H1 (cell line): ENCODE results near the gene ANP32B. TPM values are rescaled to one million over a fixed set of nuclear protein-coding genes. Genes with fewer than 3 reads are reported as not detected.

Experiments used
- CTCF ChIA-PET: fragments of 300-600 bp; sonication (Branson Sonifier 250); formaldehyde crosslinking; loops from one replicate; lab custom pipeline; 2021; ENCODE audit not compliant: partially characterized antibody; lab: Charles Lee
- POLR2A ChIA-PET: fragments of 300-600 bp; sonication (Branson Sonifier 250); formaldehyde crosslinking; loops from one replicate; lab custom pipeline; 2021; ENCODE audit warnings: inconsistent platforms; ENCODE audit not compliant: partially characterized antibody; lab: Charles Lee
- DNase-seq, 2 experiments: peaks; one replicate each; pipeline versions ENCODE4 v3.0.0 to v3.0.0-alpha.2; 2010 to 2022; ENCODE audit warnings: low spot score in 2 of 2, low read depth in 1 of 2, mixed read lengths in 1 of 2
- FAIRE-seq: peaks from 2 replicates; lab custom pipeline; 2011; peaks lifted over from hg19 to GRCh38; lab: Jason Lieb, UNC
- H2AFZ ChIP-seq: 2 replicates; pipeline ENCODE4 v1.8.1; 2012; ENCODE audit warnings: low read length, inconsistent platforms
- H2AK5ac ChIP-seq: 2 replicates; pipeline ENCODE4 v1.6.1; 2013; ENCODE audit warnings: low read depth, low read length
- H2BK120ac ChIP-seq: replicated peaks from 2 replicates; pipeline ENCODE3; 2013; ENCODE audit warnings: low read depth, low read length, inconsistent platforms
- H2BK12ac ChIP-seq: 2 replicates; pipeline ENCODE4 v1.6.1; 2013; ENCODE audit warnings: low read depth, low read length
- H2BK15ac ChIP-seq: 2 replicates; pipeline ENCODE4 v1.6.1; 2013; ENCODE audit warnings: low read length
- H2BK20ac ChIP-seq: 2 replicates; pipeline ENCODE4 v1.6.1; 2013; ENCODE audit warnings: low read length
- H2BK5ac ChIP-seq: 2 replicates; pipeline ENCODE4 v1.6.1; 2013; ENCODE audit warnings: low read depth, low read length
- H3K14ac ChIP-seq: 2 replicates; pipeline ENCODE4 v1.6.1; 2013; ENCODE audit warnings: inconsistent platforms; ENCODE audit not compliant: insufficient read length
- H3K18ac ChIP-seq: 2 replicates; pipeline ENCODE4 v1.6.1; 2013; ENCODE audit warnings: low read length; ENCODE audit errors: extremely low read depth
- H3K23ac ChIP-seq: 2 replicates; pipeline ENCODE4 v1.6.1; 2013; ENCODE audit warnings: inconsistent platforms; ENCODE audit not compliant: insufficient read length
- H3K23me2 ChIP-seq: 2 replicates; pipeline ENCODE4 v1.6.1; 2013; ENCODE audit warnings: low read depth, low read length
- H3K27ac ChIP-seq: 2 replicates; pipeline ENCODE4 v1.6.1; 2011; ENCODE audit warnings: low read depth, low read length, inconsistent platforms
- H3K27me3 ChIP-seq, 4 experiments: replicated peaks in 1 of 4; 1 replicate in 1 of 4; 2 replicates in 3 of 4; pipeline versions ENCODE4 v1.6.1 to v1.8.1; 2011 to 2013; ENCODE audit warnings: low read length in 3 of 4, mild to moderate bottlenecking in 3 of 4, inconsistent platforms in 2 of 4, mixed read lengths in 2 of 4, moderate library complexity in 1 of 4; ENCODE audit not compliant: control insufficient read depth in 3 of 4, insufficient read depth in 3 of 4; ENCODE audit errors: extremely low read depth in 1 of 4
- H3K36me3 ChIP-seq, 4 experiments: 2 replicates each; pipeline versions ENCODE4 v1.6.1 to v1.8.1; 2011 to 2013; ENCODE audit warnings: mild to moderate bottlenecking in 4 of 4, low read length in 3 of 4, moderate library complexity in 2 of 4, control low read depth in 1 of 4, inconsistent platforms in 1 of 4; ENCODE audit not compliant: insufficient read depth in 4 of 4, control insufficient read depth in 2 of 4
- H3K4ac ChIP-seq: replicated peaks from 2 replicates; pipeline ENCODE3; 2013; ENCODE audit warnings: low read length, low read depth, mixed read lengths, inconsistent platforms; ENCODE audit not compliant: insufficient read length
- H3K4me1 ChIP-seq, 4 experiments: replicated peaks in 1 of 4; 1 replicate in 1 of 4; 2 replicates in 3 of 4; pipeline versions ENCODE4 v1.6.1 to v1.8.1; 2011 to 2013; ENCODE audit warnings: low read length in 3 of 4, inconsistent platforms in 2 of 4, mixed read lengths in 1 of 4; ENCODE audit not compliant: insufficient read depth in 4 of 4, control insufficient read depth in 3 of 4
- H3K4me2 ChIP-seq, 2 experiments: 2 replicates each; pipeline versions ENCODE4 v1.6.1 to v1.8.1; 2011 to 2013; ENCODE audit warnings: low read depth in 2 of 2, low read length in 2 of 2, control low read depth in 1 of 2, inconsistent platforms in 1 of 2, mild to moderate bottlenecking in 1 of 2; ENCODE audit not compliant: insufficient read depth in 1 of 2
- H3K4me3 ChIP-seq, 4 experiments: fragments of 200-600, 300-600 bp in 1 of 4; sonication (generic), shearing (Covaris generic), sonication (Bioruptor Twin) in 1 of 4; 2 replicates each; pipeline versions ENCODE4 v1.5.1 to v1.8.1; 2011 to 2016; ENCODE audit warnings: low read length in 4 of 4, low read depth in 3 of 4, control low read depth in 2 of 4, inconsistent platforms in 2 of 4, mild to moderate bottlenecking in 2 of 4, mixed read lengths in 1 of 4, moderate library complexity in 1 of 4; ENCODE audit not compliant: insufficient read depth in 2 of 4; ENCODE audit errors: extremely low read depth in 1 of 4
- H3K56ac ChIP-seq: replicated peaks from 2 replicates; pipeline ENCODE3; 2013; ENCODE audit warnings: low read depth, mild to moderate bottlenecking, mixed read lengths, low read length, inconsistent platforms; ENCODE audit not compliant: insufficient read length
- H3K79me1 ChIP-seq: 2 replicates; pipeline ENCODE4 v1.6.1; 2013; ENCODE audit warnings: low read depth, low read length, control low read depth
- H3K79me2 ChIP-seq, 2 experiments: 2 replicates each; pipeline versions ENCODE4 v1.6.1 to v1.8.1; 2012 to 2013; ENCODE audit warnings: low read length in 2 of 2, mild to moderate bottlenecking in 2 of 2, inconsistent platforms in 1 of 2; ENCODE audit not compliant: insufficient read depth in 2 of 2, control insufficient read depth in 1 of 2
- H3K9ac ChIP-seq, 4 experiments: replicated peaks in 1 of 4; 1 replicate in 1 of 4; 2 replicates in 3 of 4; pipeline versions ENCODE4 v1.6.1 to v1.8.1; 2011 to 2013; ENCODE audit warnings: low read depth in 3 of 4, low read length in 3 of 4, control low read depth in 2 of 4, mild to moderate bottlenecking in 2 of 4, moderate library complexity in 2 of 4, inconsistent platforms in 1 of 4; ENCODE audit errors: extremely low read depth in 1 of 4
- H3K9me3 ChIP-seq, 2 experiments: 2 replicates each; pipeline versions ENCODE4 v1.6.1 to v1.8.1; 2012 to 2013; ENCODE audit warnings: mild to moderate bottlenecking in 2 of 2, moderate library complexity in 2 of 2, control low read depth in 1 of 2, inconsistent platforms in 1 of 2, low read depth in 1 of 2, low read length in 1 of 2, mixed read lengths in 1 of 2; ENCODE audit not compliant: insufficient read depth in 2 of 2
- H4K20me1 ChIP-seq, 2 experiments: replicated peaks in 1 of 2; 2 replicates each; pipeline versions ENCODE3 to v1.8.1; 2011 to 2013; ENCODE audit warnings: inconsistent platforms in 2 of 2, low read length in 2 of 2, mild to moderate bottlenecking in 1 of 2; ENCODE audit not compliant: insufficient read depth in 2 of 2, control insufficient read depth in 1 of 2
- H4K5ac ChIP-seq: 2 replicates; pipeline ENCODE4 v1.6.1; 2013; ENCODE audit warnings: low read length, low read depth, mixed read lengths, inconsistent platforms; ENCODE audit not compliant: insufficient read length
- H4K8ac ChIP-seq: 2 replicates; pipeline ENCODE4 v1.8.0; 2013; ENCODE audit warnings: mild to moderate bottlenecking, moderate library complexity, low read length, inconsistent platforms; ENCODE audit not compliant: insufficient read depth; ENCODE audit errors: extremely low read depth
- H4K91ac ChIP-seq: replicated peaks from 2 replicates; pipeline ENCODE3; 2013; ENCODE audit warnings: low read length, mixed read lengths, inconsistent platforms; ENCODE audit not compliant: insufficient read length
- ATF3 ChIP-seq: IDR thresholded peaks from 2 replicates; pipeline ENCODE4 v1.6.1; 2011; ENCODE audit warnings: low read depth, mild to moderate bottlenecking, low read length; ENCODE audit not compliant: insufficient read depth
- CHD2 ChIP-seq: IDR thresholded peaks from 2 replicates; pipeline ENCODE4 v1.6.1; 2012; ENCODE audit warnings: low read length, improper control_type of control experiment
- FOSL1 ChIP-seq: IDR thresholded peaks from 2 replicates; pipeline ENCODE4 v1.6.1; 2011; ENCODE audit warnings: mild to moderate bottlenecking, low read depth, low read length, moderate library complexity; ENCODE audit not compliant: insufficient read depth
- HDAC6 ChIP-seq: IDR thresholded peaks from one replicate; pipeline ENCODE4 v1.7.1; 2012; ENCODE audit warnings: low read depth, mild to moderate bottlenecking, inconsistent platforms, low read length, moderate library complexity
- JUND ChIP-seq: IDR thresholded peaks from 2 replicates; pipeline ENCODE4 v1.6.1; 2011; ENCODE audit warnings: mild to moderate bottlenecking, improper control_type of control experiment, low read length
- KDM1A ChIP-seq: fragments of 200-600, 300-600 bp; sonication (generic); IDR thresholded peaks from 2 replicates; pipeline ENCODE4 v1.7.1; 2016; ENCODE audit warnings: mild to moderate bottlenecking, low read length, borderline replicate concordance
- KDM4A ChIP-seq: IDR thresholded peaks from one replicate; pipeline ENCODE4 v1.7.1; 2012; ENCODE audit warnings: low read depth, mild to moderate bottlenecking, moderate library complexity, low read length, inconsistent platforms; ENCODE audit not compliant: severe bottlenecking
- NANOG ChIP-seq: IDR thresholded peaks from 2 replicates; pipeline ENCODE4 v1.6.1; 2011; ENCODE audit warnings: low read length, low read depth, mild to moderate bottlenecking, inconsistent platforms; ENCODE audit not compliant: insufficient read depth, poor library complexity, severe bottlenecking
- RXRA ChIP-seq: IDR thresholded peaks from 2 replicates; pipeline ENCODE4 v1.6.1; 2011; ENCODE audit warnings: low read depth, mild to moderate bottlenecking, low read length, moderate library complexity; ENCODE audit not compliant: insufficient read depth
- SIX5 ChIP-seq: IDR thresholded peaks from 2 replicates; pipeline ENCODE4 v1.6.1; 2011; ENCODE audit warnings: mild to moderate bottlenecking, low read depth, low read length
- SRF ChIP-seq: IDR thresholded peaks from 2 replicates; pipeline ENCODE4 v1.6.1; 2011; ENCODE audit warnings: mild to moderate bottlenecking, low read depth, low read length, moderate library complexity
- USF2 ChIP-seq: IDR thresholded peaks from 2 replicates; pipeline ENCODE4 v1.6.1; 2011; ENCODE audit warnings: low read length, improper control_type of control experiment
- WGBS, 2 experiments: shearing (Covaris generic) in 1 of 2; methylation state at CpG; one replicate each; pipeline versions ENCODE4 v1.1.6 to v1.1.7; 2013 to 2015; ENCODE audit warnings: low lambda C conversion rate in 2 of 2, mixed read lengths in 2 of 2, inconsistent platforms in 1 of 2, low coverage in 1 of 2, missing lambda C conversion rate in 1 of 2; ENCODE audit not compliant: insufficient replicate concordance in 2 of 2, insufficient coverage in 1 of 2, insufficient read length in 1 of 2; ENCODE audit errors: extremely low coverage in 1 of 2, missing lambda C conversion rate in 1 of 2; 5-methylcytosine and 5-hydroxymethylcytosine counted together
- polyA plus RNA-seq, 7 experiments: library from polyadenylated mRNA; depleted of rRNA in 3 of 7; stranded (reverse) in 5 of 7; unstranded in 2 of 7; fragments of >200 nt in 5 of 7; fragments of 200-250 nt in 2 of 7; gene quantifications; 1 replicate in 5 of 7; 2 replicates in 1 of 7; 4 replicates in 1 of 7; pipeline versions ENCODE4 v1.2.1 to v1.2.3, GENCODE V29; 2011 to 2013; ENCODE audit warnings: missing spikeins in 2 of 7, mixed read lengths in 2 of 7
- total RNA-seq: library from RNA; stranded (reverse); fragmentation: NEBNext Ultra II Directional; extraction: Animal tissue kit (Norgen Biotek cat#: 25700); gene quantifications from 2 replicates; pipeline ENCODE4 v1.2.1, GENCODE V29; 2021

ANP32B gene
- total and polyA plus RNA-seq, 2 of the 8 experiments (the other 6 are each of a cell fraction or from before 2014, with no cell fraction given), result 7.6 to 88.1 TPM

GRCh38 chr9:97935276-97935675 is 47.9 kb upstream of the ANP32B start:
- Histone ChIP-seq H3K4ac (no peak overlapping the region), H4K20me1 (no peaks in the 10 kb centered on the region), H2BK12ac (no peak overlapping the region), H3K4me3 (no peak overlapping the region), H3K9ac (no peak overlapping the region), H4K5ac (no peak overlapping the region), H3K18ac (no peak overlapping the region), H4K91ac (no peak overlapping the region), H3K79me1 (no peaks in the 10 kb centered on the region), H2AFZ (no peak overlapping the region), H3K27ac (no peak overlapping the region), H3K56ac (no peak overlapping the region), H3K27me3 (peaks cover 0 to 13% (median 4%) of the 10 kb centered on the region in 4 experiments; a peak in 5 of 7 replicates), H4K8ac (no peak overlapping the region), H3K4me1 (no peaks in the 10 kb centered on the region; a peak in 1 of 7 replicates), H3K79me2 (no peaks in the 10 kb centered on the region), H3K4me2 (no peak overlapping the region), H3K14ac (no peak overlapping the region), H3K23me2 (no peaks in the 10 kb centered on the region), H3K36me3 (no peaks in the 10 kb centered on the region), H3K9me3 (no peaks in the 10 kb centered on the region), H2BK120ac (no peak overlapping the region), H3K23ac (no peak overlapping the region), H2BK15ac (no peak overlapping the region), H2BK20ac (no peak overlapping the region), H2BK5ac (no peak overlapping the region), H2AK5ac (no peak overlapping the region)
- DNase-seq (no peak), FAIRE-seq (no peak)
- ChIA-PET CTCF (interaction anchor here (0.8 to 1.9 kb wide), 6 partner anchors 9 to 156 kb away, joined by 3 to 9 read pairs (median 4); partner anchors contain the start of gene TRMO), POLR2A (interaction anchor here (2.0 kb wide), 1 partner anchor 13 kb away, joined by 12 read pairs; the partner anchor contains the start of gene TRMO)
- TF ChIP-seq KDM1A (no peak), RXRA (no peak), SRF (no peak), CHD2 (no peak), JUND (no peak), ATF3 (no peak), KDM4A (no peak), SIX5 (no peak), FOSL1 (no peak), NANOG (no peak), HDAC6 (no peak), USF2 (no peak)
- 89% methylated on average over 1 of the region's 1 CpG; no CpG with 5 or more reads in 1 of the 2 experiments for WGBS, 2 experiments
